Endodermal cell (in vitro differentiated cells): ENCODE results near the gene CHD2. TPM values are rescaled to one million over a fixed set of nuclear protein-coding genes. Genes with fewer than 3 reads are reported as not detected.

Experiments used
- DNase-seq: peaks from one replicate; pipeline ENCODE4 v3.0.0-alpha.2; 2017
- H3K27ac ChIP-seq: 2 replicates; pipeline ENCODE4 v1.5.1; 2013; ENCODE audit warnings: mild to moderate bottlenecking, low read depth, low read length, moderate library complexity
- H3K27me3 ChIP-seq: 2 replicates; pipeline ENCODE4 v1.6.1; 2013; ENCODE audit warnings: mild to moderate bottlenecking, low read length, moderate library complexity; ENCODE audit not compliant: insufficient read depth, control insufficient read depth, poor library complexity, severe bottlenecking
- H3K36me3 ChIP-seq: 2 replicates; pipeline ENCODE4 v1.7.0; 2013; ENCODE audit warnings: mild to moderate bottlenecking, low read length, moderate library complexity; ENCODE audit not compliant: control insufficient read depth, insufficient read depth
- H3K4me1 ChIP-seq: one replicate; pipeline ENCODE4 v1.7.0; 2013; ENCODE audit warnings: low read length; ENCODE audit not compliant: control insufficient read depth, insufficient read depth
- H3K4me3 ChIP-seq: 2 replicates; pipeline ENCODE4 v1.5.1; 2013; ENCODE audit warnings: mild to moderate bottlenecking, low read length, moderate library complexity
- H3K9ac ChIP-seq: 2 replicates; pipeline ENCODE4 v1.6.1; 2013; ENCODE audit warnings: mild to moderate bottlenecking, low read length, moderate library complexity; ENCODE audit not compliant: poor library complexity, severe bottlenecking; ENCODE audit errors: extremely low read depth
- H3K9me3 ChIP-seq: 2 replicates; pipeline ENCODE4 v1.6.1; 2013; ENCODE audit warnings: mild to moderate bottlenecking, low read length, moderate library complexity; ENCODE audit not compliant: control insufficient read depth
- H3K27ac Mint-ChIP-seq: 2 replicates; pipeline ENCODE4 v1.8.0; 2020; ENCODE audit warnings: mixed read lengths
- H3K27me3 Mint-ChIP-seq: 2 replicates; pipeline ENCODE4 v1.8.0; 2021; ENCODE audit warnings: mild to moderate bottlenecking, mixed read lengths; ENCODE audit not compliant: insufficient read depth
- H3K36me3 Mint-ChIP-seq: 2 replicates; pipeline ENCODE4 v1.8.0; 2020; ENCODE audit warnings: low read depth, mixed read lengths
- H3K4me1 Mint-ChIP-seq: 2 replicates; pipeline ENCODE4 v1.8.0; 2020; ENCODE audit warnings: mixed read lengths
- H3K4me3 Mint-ChIP-seq: 2 replicates; pipeline ENCODE4 v1.8.0; 2020; ENCODE audit warnings: mild to moderate bottlenecking, moderate library complexity, mixed read lengths
- H3K9me3 Mint-ChIP-seq: 2 replicates; pipeline ENCODE4 v1.8.0; 2020; ENCODE audit warnings: mild to moderate bottlenecking, mixed read lengths
- WGBS, 2 experiments: methylation state at CpG; one replicate each; pipeline versions ENCODE4 v1.1.5 to v1.1.7; 2013; ENCODE audit warnings: missing lambda C conversion rate in 2 of 2, mixed read lengths in 1 of 2; ENCODE audit not compliant: insufficient coverage in 1 of 2, insufficient read length in 1 of 2; 5-methylcytosine and 5-hydroxymethylcytosine counted together
- total RNA-seq, 2 donors: library from RNA; stranded (reverse); fragmentation: NEBNext Ultra II Directional in 1 of 2; extraction: Animal tissue kit (Norgen Biotek cat#: 25700) in 1 of 2; gene quantifications; 2 replicates in 1 of 2; 3 replicates in 1 of 2; pipeline ENCODE4 v1.2.1, GENCODE V29; 2021
- TF ChIP-seq, protein P1 (sequence below): fragments of 200-600 bp; sonication (generic); conservative IDR thresholded peaks from 2 replicates; pipeline ENCODE4 v1.5.0; 2021; ENCODE audit warnings: antibody characterized with exemption, mild to moderate bottlenecking

Gene CHD2
- total RNA-seq, 2 donors from 2014 or later, result 116 to 127 TPM

DNA sequence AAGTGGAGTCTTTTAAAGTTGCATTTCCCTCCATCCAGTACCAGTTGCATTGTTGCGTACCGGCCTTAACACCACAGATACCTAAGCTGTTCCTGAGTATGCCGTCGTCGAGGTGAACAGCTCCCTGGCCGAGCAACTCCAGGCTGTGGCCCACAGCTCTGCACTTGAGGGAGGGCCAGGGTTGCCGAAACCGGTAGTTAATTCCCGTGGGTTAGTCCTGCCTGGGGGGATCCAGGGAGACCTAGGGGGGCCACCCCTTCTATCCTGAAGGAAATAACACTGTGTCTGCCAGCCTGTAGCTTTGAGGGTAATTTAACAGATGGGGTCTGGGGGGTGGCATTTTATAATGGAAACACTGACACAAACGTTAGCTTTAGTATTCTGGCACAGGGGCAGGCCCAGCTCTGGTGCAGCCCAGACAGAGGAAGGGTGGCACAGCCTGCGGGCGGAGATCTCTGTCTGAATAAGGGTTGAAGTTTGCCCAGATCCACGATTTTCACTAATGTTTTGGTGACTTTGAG is 128.0 kb downstream of the CHD2 start:
- Mint-ChIP-seq H3K4me1 (peaks cover 10% of the 10 kb centered on the region), H3K9me3 (no peaks in the 10 kb centered on the region), H3K4me3 (no peak overlapping the region), H3K36me3 (peaks cover 39% of the 10 kb centered on the region), H3K27ac (peak overlapping the region; percentile 30), H3K27me3 (peaks cover 4% of the 10 kb centered on the region)
- Histone ChIP-seq H3K36me3 (peaks cover 52% of the 10 kb centered on the region), H3K9me3 (no peaks in the 10 kb centered on the region), H3K4me1 (peaks cover 4% of the 10 kb centered on the region), H3K4me3 (no peak overlapping the region), H3K27ac (peak overlapping the region; percentile 21), H3K9ac (no peak overlapping the region), H3K27me3 (no peaks in the 10 kb centered on the region)
- WGBS, 2 experiments, result 92 to 95% methylated on average over 11 to 13 of the region's 13 CpGs
- DNase-seq, result peak; percentile 50
- TF ChIP-seq, protein P1, sequence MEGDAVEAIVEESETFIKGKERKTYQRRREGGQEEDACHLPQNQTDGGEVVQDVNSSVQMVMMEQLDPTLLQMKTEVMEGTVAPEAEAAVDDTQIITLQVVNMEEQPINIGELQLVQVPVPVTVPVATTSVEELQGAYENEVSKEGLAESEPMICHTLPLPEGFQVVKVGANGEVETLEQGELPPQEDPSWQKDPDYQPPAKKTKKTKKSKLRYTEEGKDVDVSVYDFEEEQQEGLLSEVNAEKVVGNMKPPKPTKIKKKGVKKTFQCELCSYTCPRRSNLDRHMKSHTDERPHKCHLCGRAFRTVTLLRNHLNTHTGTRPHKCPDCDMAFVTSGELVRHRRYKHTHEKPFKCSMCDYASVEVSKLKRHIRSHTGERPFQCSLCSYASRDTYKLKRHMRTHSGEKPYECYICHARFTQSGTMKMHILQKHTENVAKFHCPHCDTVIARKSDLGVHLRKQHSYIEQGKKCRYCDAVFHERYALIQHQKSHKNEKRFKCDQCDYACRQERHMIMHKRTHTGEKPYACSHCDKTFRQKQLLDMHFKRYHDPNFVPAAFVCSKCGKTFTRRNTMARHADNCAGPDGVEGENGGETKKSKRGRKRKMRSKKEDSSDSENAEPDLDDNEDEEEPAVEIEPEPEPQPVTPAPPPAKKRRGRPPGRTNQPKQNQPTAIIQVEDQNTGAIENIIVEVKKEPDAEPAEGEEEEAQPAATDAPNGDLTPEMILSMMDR, result no peak

DNA sequence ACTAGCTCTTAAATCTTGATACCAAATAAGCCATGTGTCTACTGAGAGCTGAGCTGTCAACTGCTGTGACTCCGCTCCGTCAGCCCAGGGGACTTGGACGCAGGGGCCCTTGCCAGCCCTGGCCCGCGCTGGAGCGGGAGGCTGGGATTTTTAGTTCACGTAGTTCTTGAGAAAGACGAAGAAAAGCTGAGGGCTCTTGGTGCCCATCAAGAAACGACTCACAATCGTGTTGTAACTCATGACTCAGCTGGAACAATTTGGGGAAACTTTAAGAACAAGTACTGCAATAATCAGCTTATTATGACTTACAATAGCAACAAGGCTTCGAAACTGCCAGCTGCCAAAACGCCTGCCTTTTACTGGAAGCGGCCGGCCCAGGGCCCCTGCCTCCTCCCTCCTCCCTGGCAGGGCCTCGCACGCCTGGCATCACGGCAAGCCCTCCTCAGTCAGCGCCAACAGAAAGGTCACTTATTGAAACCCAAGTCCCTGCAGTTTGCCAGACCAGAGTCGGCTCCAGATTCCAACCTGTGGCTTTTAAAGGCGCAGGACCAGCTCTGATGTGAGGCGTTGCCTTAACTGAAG is 128.6 kb downstream of the CHD2 start:
- peak; percentile 57 for DNase-seq

DNA sequence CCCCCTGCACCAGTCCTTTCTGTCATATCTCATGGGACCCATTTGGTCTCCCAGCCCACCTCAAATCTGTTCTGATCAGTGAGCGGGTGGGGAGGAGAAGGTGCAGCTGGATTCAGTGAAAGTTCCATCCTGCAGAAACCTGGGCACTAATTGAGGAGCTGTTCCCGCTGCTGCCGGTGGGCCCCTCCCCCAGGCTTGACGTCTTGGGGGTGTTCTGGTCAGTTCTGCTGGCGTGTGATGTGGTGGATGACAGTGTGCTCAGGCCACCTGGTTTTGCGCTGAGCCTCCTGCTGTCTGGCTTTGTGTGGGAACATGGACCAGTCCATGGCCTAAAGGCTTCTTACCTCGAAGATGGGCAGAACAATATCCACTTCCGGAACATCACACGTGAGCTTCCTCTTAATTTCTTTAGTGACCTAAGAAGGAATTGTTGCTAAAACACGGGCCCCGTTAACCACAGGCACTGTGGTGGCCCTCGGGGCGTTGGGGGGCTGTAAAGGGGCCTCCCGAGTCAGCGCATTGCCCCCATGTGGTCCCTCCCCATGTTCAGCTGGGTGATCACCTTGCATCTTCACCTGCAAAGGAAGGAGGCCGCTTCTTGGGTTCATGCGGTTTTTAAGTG is 129.2 kb downstream of the CHD2 start:
- peaks cover 41% of the 10 kb centered on the region for H3K36me3 ChIP-seq
- no peak overlapping the region for H3K4me3 Mint-ChIP-seq
- no peaks in the 10 kb centered on the region for H3K9me3 Mint-ChIP-seq
- TF ChIP-seq, protein P1, result no peak
- H3K27me3 Mint-ChIP-seq, result peaks cover 4% of the 10 kb centered on the region
- H3K9me3 ChIP-seq, result no peaks in the 10 kb centered on the region
- no peaks in the 10 kb centered on the region for H3K27me3 ChIP-seq
- no peak overlapping the region for H3K4me3 ChIP-seq
- 87 to 92% methylated on average over 16 to 17 of the region's 17 CpGs for WGBS, 2 experiments
- peak overlapping the region; percentile 32 for H3K27ac ChIP-seq
- no peak overlapping the region for H3K9ac ChIP-seq
- peak overlapping the region; percentile 58 for H3K27ac Mint-ChIP-seq
- peaks cover 28% of the 10 kb centered on the region for H3K36me3 Mint-ChIP-seq
- H3K4me1 Mint-ChIP-seq, result peaks cover 10% of the 10 kb centered on the region
- peaks cover 4% of the 10 kb centered on the region for H3K4me1 ChIP-seq
- peak; percentile 61 for DNase-seq

More for the DNA sequence above, 128.6 kb downstream of the CHD2 start:
- no peaks in the 10 kb centered on the region for H3K27me3 ChIP-seq
- 94 to 99% methylated on average over 13 to 21 of the region's 21 CpGs for WGBS, 2 experiments
- Mint-ChIP-seq H3K4me3 (no peak overlapping the region), H3K36me3 (peaks cover 34% of the 10 kb centered on the region), H3K27ac (peak overlapping the region; percentile 30), H3K27me3 (peaks cover 4% of the 10 kb centered on the region), H3K9me3 (no peaks in the 10 kb centered on the region), H3K4me1 (peaks cover 10% of the 10 kb centered on the region)
- H3K9ac ChIP-seq, result no peak overlapping the region
- no peak overlapping the region for H3K4me3 ChIP-seq
- H3K36me3 ChIP-seq, result peaks cover 47% of the 10 kb centered on the region
- TF ChIP-seq, protein P1, result no peak
- peaks cover 4% of the 10 kb centered on the region for H3K4me1 ChIP-seq
- H3K9me3 ChIP-seq, result no peaks in the 10 kb centered on the region
- peak overlapping the region; percentile 32 for H3K27ac ChIP-seq
